GM21529 (cell line): Measurements from ENCODE around the gene ANGPTL1.
"Not testable (repeated sequence)": the region's sequence is repeated elsewhere in the genome, so short reads cannot be mapped to it uniquely, and the experiment has no call there.

Experiments
- ATAC-seq: cut with Tn5 transposase; IDR thresholded peaks from one replicate; pipeline ENCODE4 v1.9.1; 2021; ENCODE audit not compliant: unreplicated experiment

ANGPTL1 gene

DNA sequence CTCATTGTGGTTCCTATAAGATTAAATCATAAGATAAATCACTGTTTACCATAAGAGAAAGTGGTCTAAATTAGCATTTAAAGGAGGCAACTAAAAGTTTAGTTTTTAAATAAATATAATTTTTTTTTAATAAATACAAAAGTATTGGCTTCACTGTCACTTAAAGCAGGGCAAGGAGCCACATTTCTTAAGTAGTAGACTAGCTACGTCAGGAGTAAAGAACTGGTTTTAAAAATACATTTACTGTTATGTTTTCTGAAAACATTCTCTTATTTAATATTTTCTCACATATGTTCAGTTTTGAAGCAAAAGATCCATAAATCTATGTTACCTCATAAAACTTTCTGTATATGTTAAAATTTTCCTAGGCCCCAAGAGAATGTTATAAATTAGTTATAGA lies 2.2 kb downstream of the ANGPTL1 start:
- ATAC-seq, result no peak

DNA sequence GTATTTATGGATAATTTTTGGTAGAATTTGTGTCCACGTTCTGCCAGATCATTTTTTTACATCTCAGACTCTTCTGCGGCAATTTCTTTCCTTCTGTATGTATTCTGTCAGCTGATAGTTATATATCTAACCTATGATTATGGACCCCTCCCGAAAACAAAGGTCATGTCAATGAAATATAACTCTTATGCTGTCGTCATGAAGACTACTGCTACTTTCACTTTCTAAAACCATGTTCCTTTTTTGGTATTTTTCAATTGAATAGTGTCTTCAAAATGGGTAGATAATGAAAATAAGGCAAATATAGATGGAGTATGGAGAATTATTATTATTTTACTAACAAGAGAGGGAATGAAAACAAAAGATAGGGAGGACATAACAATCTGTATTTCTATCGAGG lies 3.2 kb downstream of the ANGPTL1 start:
- ATAC-seq, result no peak

DNA sequence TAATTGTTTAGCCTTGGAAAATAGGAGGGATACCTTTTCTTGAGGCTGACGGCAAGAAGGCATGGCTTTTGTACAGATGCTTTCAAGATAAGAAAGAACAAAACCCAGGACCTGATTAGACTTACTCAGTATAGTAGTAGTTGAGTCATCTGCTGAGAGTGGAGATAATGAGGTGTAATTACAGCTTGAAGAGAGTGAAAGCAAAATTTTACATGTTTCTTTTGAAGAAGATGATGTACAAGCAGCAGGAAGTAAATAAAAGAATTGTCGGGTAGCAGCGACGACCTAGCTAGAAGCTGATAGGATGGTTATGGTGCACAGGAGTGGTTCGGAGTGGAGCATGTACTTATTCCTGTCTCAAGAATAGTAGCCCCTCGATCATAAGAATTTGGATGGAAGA lies 6.6 kb downstream of the ANGPTL1 start:
- ATAC-seq, result no peak

DNA sequence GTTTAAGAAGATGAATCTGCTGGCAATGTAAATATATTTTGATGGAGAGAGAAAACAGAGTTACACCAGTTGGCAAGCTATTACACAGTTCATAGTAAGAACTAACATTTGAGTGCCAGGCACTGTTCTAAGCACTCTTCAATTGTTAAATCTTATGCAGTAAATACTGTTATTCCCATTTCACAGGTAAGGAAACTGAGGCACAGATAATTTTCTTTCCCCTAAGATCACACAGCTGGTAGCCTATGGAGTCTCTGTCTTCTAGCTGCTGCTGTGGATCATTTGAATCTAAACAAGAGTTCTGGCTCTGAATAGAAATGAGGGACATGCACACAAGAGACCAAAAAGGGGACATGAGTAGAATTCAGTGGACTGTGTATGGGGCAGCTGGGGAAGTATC lies 8.0 kb downstream of the ANGPTL1 start:
- no peak for ATAC-seq

DNA sequence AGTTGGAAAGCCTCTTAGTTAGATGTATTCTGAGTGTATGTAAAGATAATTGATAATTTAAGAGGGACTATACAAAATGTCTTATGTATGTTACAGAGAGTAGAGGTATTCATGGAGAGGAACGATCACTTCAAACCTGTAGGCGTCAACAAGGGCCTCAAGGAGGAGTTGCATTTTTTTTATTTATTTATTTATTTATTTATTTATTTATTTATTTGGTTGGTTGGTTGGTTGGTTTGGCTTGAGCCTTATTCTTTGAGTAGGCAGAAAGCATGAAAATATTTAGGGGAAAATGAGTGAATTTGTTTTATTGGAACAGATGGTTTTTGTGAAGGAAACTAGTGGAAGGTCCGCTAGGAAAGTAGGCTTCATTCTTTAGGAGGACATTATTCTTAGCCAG lies 8.5 kb downstream of the ANGPTL1 start:
- no peak for ATAC-seq

DNA sequence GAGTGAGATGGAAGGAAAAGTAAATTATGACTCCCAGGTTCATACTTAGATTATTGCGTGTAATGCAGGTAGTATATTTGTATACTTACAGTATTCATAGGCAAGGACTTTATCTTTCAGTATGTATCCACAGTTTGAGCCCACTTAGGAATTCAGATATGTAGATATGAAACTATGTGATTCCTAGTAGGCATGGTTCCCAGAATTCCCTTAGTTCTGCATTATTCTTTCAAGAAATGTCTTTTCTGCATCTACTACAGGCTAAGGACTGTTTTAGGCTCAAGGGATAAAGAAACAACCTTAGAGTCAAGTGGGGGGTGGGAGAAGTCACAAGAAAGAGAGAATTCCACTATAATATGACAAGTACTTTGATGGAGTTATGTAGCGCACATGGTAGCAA lies 13.8 kb downstream of the ANGPTL1 start:
- ATAC-seq, result no peak

DNA sequence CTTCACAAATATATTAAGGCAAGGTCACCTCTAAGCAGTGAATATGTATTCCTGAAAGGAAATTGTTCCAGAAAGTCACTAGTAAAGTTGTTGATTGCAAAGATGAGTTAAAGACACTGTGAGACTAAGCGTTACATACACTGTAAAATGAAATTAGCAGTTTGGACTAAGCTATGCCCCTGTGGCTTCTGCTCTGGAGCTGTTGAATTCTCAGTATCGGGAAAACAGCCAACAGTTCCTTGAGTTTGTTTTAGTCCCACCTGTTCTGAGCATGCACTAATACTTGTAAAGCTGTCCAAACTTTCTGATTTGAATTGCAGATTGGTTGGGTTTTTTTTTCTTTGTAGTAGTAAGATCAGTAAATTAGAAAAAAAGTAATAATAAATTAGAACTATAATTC lies 21.0 kb downstream of the ANGPTL1 start:
- no peak for ATAC-seq

DNA sequence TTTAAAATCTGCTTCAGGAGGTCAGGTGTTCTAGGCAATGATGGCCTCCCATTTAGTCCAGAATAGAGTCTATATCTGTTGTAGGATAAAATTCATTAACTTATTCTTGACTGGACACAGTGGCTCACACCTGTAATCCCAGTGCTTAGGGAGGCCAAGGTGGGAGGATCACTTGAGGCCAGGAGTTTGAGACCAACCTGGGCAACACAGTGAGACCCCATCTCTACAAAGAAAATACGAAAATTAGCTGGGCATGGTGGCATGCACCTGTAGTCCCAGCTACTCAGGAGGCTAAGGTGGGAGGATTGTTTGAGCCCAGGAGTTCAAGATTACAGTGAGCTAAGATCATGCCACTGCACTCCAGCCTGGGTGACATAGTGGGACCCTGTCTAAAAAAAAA lies 23.0 kb downstream of the ANGPTL1 start:
- not testable (repeated sequence) for ATAC-seq

DNA sequence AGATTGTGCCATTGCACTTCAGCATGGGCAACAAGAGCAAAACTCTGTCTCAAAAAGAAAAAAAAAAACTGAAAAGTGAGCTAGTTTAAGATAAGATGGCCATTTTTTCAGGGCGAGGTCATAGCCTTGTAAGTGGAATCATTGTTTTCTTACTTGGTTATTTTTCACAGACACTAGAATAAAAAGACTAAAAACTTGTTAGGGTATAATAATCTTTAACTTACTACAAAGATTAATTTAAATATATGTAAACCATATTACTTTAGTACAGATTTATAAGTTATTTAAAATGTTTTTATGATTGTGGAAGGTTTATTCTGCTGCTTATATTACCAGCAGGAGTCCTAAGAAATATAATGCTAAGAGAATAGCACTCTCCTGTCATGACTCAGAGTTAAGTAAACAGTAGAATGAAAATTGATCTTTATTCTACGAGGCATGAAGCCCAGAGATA lies 23.5 kb downstream of the ANGPTL1 start:
- ATAC-seq, result no peak

DNA sequence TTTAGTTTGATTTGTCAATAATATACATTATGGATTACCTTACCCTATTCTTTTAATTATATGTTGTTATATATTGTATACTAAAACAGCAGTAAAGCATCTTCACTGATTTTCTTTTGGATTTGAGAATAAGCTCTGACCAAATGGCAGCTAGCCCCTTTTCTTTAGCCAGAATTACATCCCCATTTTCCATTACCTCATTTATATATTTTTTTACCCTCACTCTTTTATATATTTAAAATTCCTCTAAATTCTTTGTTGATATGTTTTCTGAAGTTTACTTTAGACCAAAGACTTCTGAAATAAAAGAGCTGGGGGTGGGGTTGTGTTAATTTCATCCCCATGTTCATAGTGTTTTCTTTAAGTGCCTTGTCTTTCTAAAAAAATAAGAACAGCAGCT lies 24.6 kb downstream of the ANGPTL1 start:
- no peak for ATAC-seq

DNA sequence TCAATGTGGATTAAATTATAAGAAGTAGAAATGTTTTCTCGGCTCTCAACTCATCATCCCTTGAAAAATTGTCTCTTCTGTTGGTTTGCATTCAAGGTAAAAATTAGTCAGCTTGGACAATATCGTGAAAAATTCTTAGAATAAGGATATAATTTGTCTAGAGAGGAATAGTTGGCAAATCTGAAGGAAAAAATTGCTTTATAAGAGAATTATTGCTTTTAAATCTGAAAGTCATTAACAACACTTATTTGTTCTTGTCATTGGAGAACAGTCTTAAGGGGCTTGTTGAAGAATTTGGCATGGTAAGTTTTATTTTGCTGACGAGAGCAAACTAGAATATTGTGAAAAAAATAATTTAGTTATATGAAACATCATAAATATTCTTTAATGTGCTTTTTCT lies 26.4 kb downstream of the ANGPTL1 start:
- ATAC-seq, result no peak

DNA sequence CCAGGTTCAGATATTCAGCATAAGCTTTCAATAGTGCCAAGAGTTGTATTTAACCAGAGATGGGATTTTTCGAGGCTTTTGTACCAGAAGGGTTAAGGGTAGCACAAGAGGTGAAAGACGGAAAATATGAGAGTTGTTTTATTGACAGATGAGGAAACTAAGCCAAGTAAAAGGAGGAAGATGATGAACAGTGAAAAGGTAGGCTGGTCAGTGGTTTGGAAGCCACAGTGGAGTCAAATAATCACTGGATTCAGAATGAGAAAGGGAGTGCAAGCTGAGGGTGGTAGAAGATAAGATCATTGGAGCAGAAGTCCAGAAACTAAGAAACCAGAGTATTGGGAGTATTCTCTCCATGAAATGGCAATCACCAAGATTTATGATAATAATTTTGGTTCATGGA lies 45.7 kb downstream of the ANGPTL1 start:
- no peak for ATAC-seq

DNA sequence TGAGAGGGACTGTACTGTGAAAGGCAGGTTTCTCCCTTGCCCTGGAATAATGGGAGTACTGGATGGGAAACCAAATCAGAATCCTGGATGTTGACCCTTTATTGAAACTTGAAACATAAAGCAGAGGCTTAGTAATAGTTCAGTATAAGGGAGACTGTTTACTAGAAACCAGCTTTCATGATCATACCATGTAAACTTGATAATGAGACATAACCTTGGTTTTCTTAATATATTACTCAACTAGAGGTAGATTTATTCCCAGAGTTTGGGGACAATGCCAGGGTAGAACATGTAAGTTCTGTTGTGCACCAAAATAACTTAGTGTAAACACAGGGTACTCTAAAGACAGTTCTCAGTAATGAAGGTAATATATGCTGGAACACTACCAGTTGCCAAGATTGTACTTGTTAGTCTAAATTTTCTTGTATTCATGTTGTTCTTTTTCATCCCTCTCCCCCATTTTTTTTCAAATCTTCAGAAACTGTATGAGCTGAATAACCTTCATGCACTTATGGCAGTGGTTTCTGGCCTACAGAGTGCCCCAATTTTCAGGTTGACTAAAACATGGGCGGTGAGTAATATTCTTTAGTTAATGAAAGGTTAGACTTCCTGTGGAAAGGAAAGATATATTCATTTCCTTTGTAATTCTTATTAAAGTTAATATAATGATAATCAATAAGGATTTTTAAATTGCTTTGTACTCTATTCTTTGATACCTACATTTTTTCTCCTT lies 49.6 kb downstream of the ANGPTL1 start:
- ATAC-seq, result no peak

DNA sequence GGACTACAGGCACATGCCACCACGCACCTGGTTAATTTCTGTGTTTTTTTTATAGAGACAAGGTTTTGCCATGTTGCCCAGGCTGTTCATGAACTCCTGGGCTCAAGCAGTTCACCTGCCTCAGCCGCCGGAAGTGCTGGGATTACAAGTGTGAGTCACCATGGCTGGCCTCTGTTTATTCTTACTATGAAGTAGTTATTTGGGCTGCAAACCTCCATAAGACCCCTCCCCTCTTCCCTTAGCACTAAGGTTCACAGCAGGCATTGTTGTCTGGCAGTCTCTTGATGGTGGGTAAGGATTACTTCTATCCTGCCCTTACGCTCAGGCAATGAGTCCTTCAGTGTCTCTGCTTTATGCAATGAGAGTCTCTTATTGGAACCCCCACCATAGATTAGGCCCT lies 51.8 kb downstream of the ANGPTL1 start:
- no peak for ATAC-seq

DNA sequence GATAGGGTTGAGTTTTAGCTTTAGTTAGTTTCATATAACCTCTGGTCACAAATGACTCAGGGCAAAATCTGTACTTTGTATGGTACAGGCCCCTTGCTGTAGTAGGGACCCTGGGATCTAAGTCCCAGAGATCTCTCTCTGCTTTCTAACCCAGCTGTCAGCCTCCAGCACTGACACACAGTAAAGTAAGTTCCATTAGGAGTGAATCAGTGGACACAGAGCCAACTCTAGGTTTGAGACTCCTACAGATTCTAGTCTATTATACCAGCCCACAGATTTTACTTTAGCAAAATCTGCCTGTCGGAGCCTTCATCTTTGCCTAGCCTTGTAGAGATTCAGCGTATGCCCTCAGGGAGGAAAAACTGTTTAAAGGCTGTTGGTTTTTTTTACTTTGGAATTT lies 52.5 kb downstream of the ANGPTL1 start:
- ATAC-seq, result no peak

DNA sequence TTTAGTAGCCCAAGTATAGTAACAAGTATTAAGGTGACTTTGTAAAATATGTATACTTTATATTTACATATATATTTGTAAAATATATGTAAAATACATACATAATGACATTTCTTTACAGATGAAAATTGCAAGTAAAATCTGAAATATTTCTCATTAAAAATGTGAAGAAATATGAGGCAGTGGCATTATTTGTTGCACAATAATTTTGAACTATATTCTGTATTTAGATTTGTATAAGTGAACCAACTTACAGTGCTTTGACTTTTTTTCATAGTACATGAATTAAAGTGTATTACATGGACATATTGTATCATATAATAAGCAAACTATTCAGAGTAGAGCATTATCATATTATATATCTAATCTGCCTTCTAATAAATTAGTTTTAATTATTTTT lies 60.3 kb downstream of the ANGPTL1 start:
- ATAC-seq, result no peak

DNA sequence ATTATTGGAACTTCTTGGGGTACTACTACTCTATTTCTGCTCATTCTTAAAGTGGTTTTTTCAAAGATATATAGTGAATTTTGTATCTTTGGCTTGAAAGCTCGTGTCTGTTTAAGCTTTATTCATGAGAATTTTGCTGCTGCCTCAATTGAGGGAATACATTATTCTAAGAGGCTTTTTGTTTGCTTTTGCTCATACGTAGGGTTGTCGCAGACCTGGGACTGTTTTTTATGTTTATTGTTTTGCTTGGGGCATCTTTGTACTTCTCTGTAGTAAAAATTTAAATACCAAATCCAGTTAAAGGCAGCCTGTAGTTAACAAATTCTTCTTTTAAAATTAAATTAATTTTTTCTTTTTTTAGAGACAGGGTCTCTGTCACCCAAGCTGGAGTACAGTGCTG lies 62.3 kb downstream of the ANGPTL1 start:
- ATAC-seq, result no peak

DNA sequence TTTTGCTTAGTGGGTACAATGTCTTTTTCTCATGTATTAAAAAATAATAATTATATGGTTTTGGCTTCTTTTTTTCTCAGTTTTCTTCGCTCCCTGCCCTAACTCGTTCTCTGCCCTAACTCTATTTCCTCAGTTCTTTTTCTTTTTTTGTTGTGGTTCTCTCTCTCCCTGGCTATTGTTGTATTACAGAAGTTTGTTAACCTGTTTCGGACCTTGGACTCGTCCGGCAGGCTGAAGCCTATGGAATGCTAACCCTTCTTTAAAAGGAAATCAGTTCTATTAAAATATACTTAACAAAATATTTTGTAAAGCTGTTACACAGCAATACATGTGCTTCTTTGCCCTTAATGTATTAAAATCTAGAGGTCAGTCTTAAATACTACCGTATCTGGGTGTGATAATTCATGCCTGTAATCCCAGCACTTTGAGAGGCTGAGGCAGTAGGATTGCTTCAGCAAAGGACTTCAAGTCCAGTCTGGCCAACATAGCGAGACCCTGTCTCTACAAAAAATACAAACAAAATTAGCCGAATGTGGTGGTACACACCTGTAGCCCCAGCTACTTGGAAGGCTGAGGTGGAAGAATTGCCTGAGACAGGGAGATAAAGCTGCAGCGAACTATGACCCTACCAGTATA lies 64.1 kb downstream of the ANGPTL1 start:
- no peak for ATAC-seq

DNA sequence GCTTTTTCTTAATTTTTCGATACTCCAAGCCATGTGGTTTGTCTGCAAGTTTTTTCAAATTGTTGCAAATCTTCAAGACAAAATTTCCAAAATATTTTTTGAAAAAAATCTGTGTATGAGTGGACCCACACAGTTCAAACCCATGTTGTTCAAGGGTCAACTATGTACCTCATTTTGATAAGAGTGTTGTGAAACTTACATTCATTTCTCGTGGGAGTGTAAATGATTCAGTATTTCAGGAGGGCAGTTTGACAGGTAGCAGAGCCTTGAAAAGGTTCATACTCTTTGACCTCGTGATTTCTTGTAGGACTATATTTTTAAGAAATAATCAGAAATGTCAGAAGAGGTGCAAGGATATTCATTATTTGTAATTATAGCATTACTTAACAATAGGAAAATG lies 68.0 kb downstream of the ANGPTL1 start:
- ATAC-seq, result no peak
